Measurements from ENCODE around the gene POTEE.
"Not testable (repeated sequence)": the region's sequence is repeated elsewhere in the genome, so short reads cannot be mapped to it uniquely, and the experiment has no call there.

The POTEE gene

DNA sequence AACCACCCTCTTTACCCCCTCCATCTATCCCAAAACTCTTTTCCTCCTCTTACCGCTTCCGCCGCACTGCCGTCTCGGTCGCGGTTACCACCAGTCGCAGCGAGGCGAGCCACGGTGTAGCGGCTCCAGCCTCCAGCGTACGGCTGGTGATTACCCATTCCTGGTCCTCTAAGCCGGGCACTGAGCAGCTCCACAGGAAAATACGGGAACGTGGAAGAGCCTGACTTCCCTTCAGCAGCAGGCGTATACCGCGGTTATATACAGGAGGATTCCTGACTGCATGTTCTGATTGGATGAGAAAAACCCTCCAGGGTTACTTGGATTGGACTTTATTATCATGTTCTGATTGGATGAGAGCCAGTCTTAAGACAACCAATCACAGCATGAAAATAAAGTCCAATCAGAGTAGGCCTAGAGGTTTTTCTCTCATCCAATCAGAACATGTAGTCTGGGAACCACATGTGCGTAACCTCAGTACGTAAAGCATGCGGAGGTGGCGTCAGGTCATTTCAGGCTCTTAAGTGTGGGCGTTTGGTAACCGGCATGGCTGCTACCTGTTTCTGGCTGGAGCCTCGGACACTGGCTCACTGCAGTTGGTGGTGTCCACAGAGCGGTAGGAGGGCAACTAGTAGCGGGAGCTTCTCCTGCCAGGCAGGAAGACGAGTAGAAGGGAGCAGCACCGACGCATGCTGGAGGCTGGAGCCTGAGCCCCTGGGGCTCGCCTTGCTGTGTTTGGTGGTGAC lies at the start of gene POTEE:
POTEE (plus strand) TSS at position 507 of the 743 bp plus-strand sequence. CDS start 8,867 bp downstream, outside the sequence.
- DNase-seq; H3K27ac Mint-ChIP-seq; H3K27me3 Mint-ChIP-seq; H3K4me1 Mint-ChIP-seq; H3K36me3 Mint-ChIP-seq; H3K9me3 Mint-ChIP-seq; ATAC-seq (replicated peaks); H3K4me3 Mint-ChIP-seq: not testable (repeated sequence)

- not testable (repeated sequence) for H3K4me3 Mint-ChIP-seq; H3K4me1 Mint-ChIP-seq; DNase-seq; H3K27ac Mint-ChIP-seq; H3K9me3 Mint-ChIP-seq; H3K36me3 Mint-ChIP-seq; ATAC-seq (replicated peaks)
- peaks cover 8 to 18% of the 10 kb centered on the region in 2 donors for H3K27me3 Mint-ChIP-seq
Measured at GRCh38 chr2:131165562-131165961, 43.8 kb upstream of the POTEE start.

- no peak for DNase-seq
- H3K4me1 Mint-ChIP-seq = no peaks in the 10 kb centered on the region
- no peak for ATAC-seq (replicated peaks)
- H3K9me3 Mint-ChIP-seq = no peaks in the 10 kb centered on the region
- no peak overlapping the region for H3K27ac Mint-ChIP-seq
- H3K4me3 Mint-ChIP-seq = no peak overlapping the region
- H3K36me3 Mint-ChIP-seq = no peaks in the 10 kb centered on the region
- H3K27me3 Mint-ChIP-seq = peaks cover 8 to 30% of the 10 kb centered on the region in 2 donors
Measured at GRCh38 chr2:131168538-131168937, 40.8 kb upstream of the POTEE start.

DNA sequence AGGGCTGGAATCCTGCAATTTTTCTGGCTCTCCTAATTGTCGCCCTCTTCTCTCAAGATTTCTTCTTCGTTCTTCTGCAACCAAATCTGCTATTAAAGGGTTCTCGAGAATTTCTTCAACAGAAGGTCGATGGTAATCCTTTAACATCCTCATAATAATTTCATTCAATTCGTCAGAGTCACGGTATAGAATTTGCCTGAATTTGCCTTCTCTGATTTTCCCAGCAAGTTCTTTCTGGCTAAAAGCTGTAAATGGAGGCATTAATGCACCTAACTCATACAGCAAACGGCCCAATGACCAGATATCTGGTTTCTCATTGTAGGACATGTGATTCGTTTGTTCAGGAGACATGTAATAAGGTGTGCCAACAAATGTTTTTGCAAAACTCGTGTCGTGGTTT lies 31.3 kb upstream of the POTEE start:
- not testable (repeated sequence) for H3K27ac Mint-ChIP-seq, H3K36me3 Mint-ChIP-seq

DNA sequence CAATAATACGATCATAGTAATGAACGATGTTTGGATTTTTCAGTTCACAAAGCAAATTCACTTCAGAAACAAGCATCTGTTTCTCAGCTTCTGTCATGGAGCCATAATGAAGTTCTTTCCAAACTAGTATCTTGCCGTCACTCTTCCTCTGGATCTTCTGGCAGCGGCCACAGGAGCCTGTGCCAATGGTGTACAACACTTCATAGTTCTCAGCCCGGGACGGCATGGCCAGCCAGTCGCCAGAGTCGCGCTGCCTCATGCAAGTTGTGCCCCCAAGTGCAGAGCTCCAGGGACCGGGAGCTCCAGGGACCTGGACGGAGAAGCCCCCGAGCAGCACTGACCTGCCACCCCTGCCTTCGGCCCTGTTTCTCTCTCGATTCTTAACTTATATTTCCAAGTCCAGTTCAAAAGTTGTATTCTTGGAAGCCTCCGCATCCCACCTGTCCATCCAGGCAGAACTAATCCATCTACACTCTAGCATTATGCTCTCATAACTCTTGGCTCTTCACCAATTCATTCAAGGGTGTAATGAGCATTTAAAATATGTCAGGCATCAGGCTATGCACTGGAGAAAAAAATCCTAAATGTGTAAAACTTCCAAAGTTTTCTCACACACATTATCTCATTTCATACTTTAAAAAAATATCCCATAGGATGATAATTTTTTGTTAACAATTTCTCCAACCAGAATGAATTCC lies 30.5 kb upstream of the POTEE start:
- not testable (repeated sequence) for H3K36me3 Mint-ChIP-seq; DNase-seq; H3K27ac Mint-ChIP-seq; ATAC-seq (replicated peaks); H3K4me1 Mint-ChIP-seq; H3K4me3 Mint-ChIP-seq; H3K9me3 Mint-ChIP-seq
- peaks cover 37 to 40% of the 10 kb centered on the region in 2 donors for H3K27me3 Mint-ChIP-seq

More for the DNA sequence above, 31.3 kb upstream of the POTEE start:
- not testable (repeated sequence) for DNase-seq; ATAC-seq (replicated peaks); H3K9me3 Mint-ChIP-seq; H3K4me3 Mint-ChIP-seq; H3K4me1 Mint-ChIP-seq
- peaks cover 36 to 39% of the 10 kb centered on the region in 2 donors for H3K27me3 Mint-ChIP-seq

DNA sequence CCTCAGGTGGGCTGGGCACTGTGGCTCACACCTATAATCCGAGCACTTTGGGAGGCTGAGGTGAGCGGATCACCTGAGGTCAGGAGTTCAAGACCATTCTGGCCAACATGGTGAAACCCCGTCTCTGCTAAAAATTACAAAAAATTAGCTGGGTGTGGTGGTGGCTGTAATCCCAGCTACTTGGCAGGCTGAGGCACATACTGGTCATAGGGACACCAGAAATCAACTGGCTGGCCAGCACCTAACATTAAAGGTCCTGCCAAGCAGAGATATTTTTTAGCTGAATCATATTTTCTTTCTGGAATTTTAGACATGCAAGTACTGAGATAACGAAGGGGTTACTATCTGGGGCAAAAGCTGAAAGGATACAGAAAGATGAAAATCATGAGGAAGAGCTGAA lies 27.9 kb upstream of the POTEE start:
- H3K27ac Mint-ChIP-seq; ATAC-seq (replicated peaks); DNase-seq; H3K36me3 Mint-ChIP-seq; H3K4me1 Mint-ChIP-seq; H3K9me3 Mint-ChIP-seq; H3K4me3 Mint-ChIP-seq: not testable (repeated sequence)
- peaks cover 25 to 33% of the 10 kb centered on the region in 2 donors for H3K27me3 Mint-ChIP-seq

DNA sequence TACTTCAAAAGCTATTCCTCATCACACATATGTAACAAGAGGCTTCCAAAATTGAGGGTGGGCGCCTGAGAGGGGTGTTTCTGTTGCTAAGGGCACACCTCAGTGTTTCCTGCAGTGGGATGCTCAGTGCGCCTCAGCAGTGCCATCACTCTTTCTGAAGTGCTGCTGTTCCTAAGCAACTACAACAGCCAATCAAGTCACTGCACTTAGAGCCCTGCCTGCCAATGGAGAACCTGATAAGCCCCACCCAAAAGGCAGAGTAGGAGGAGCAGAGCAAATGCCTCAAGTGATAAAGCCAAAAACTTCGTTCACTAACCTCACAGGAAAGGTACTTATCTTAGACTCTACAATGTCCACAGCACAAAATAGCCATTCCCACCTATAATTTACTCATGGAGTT lies 15.9 kb upstream of the POTEE start:
- not testable (repeated sequence) for H3K4me3 Mint-ChIP-seq; H3K36me3 Mint-ChIP-seq; H3K4me1 Mint-ChIP-seq; ATAC-seq (replicated peaks); H3K27ac Mint-ChIP-seq; H3K9me3 Mint-ChIP-seq; DNase-seq
- H3K27me3 Mint-ChIP-seq = peaks cover 5 to 15% of the 10 kb centered on the region in 2 donors

DNA sequence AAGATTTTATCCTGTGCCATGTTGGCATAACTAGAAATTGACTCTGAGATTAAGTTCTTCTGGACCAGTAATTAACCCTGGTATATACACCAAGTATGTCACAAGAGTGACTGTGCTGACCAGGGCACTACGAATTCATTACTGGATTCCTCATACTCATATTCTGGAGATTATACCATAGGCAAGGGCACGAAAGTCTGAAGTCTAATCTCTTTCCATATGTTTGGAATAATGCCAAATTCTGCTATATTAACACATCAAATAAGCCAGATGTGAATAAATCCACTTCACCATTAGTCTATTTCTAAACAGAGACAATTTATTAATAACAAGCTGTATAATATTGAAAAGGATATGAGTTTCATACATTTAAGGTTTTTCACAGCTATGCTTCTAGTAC lies 13.2 kb upstream of the POTEE start:
- H3K4me3 Mint-ChIP-seq; H3K4me1 Mint-ChIP-seq; DNase-seq; ATAC-seq (replicated peaks); H3K9me3 Mint-ChIP-seq; H3K27ac Mint-ChIP-seq; H3K27me3 Mint-ChIP-seq; H3K36me3 Mint-ChIP-seq: not testable (repeated sequence)

DNA sequence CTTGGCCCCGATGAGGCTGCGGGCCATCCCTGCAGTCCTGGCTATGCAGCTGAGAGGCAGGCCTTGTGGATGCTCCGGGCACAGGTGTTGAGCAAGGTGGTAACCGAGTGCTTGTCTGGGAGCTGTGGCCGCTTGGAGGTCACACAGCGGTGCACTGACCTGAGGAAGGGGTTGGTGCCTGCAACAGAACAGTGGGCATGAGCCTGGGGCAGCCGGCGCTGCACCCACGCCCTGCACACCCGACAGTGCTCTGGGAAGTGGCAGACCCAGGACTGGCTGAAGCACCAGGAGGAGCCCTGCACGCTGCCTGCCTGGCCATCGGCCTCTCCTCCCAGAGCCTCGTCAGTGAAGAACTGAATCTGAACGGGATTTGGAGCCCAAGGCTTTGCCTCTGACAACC lies 8.2 kb upstream of the POTEE start:
- no peaks in the 10 kb centered on the region for H3K9me3 Mint-ChIP-seq
- ATAC-seq (replicated peaks) (no peak), DNase-seq (no peak)
- H3K4me3 Mint-ChIP-seq = no peak overlapping the region
- no peaks in the 10 kb centered on the region for H3K36me3 Mint-ChIP-seq
- H3K27me3 Mint-ChIP-seq = peaks cover 0 to 4% of the 10 kb centered on the region in 2 donors
- no peaks in the 10 kb centered on the region for H3K4me1 Mint-ChIP-seq
- H3K27ac Mint-ChIP-seq = no peak overlapping the region

DNA sequence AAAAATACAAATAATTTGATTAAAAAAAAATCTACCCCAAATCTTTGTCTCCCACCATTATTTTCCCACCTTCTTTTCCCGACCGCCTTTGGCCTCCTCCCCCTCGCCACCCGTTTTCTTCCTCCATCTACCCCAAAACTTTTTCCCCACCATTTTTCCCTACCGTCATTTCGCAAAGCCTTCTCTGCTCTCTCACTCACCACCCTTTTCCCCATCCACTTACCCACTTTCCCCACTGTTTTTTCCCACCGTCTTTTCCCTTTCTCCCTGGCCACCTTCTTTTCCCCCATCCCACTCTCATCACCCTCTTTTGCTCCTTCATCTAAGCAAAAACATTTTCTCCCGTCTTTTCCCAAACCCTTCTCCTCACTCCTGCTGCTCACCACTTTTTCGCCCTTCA lies 1.5 kb upstream of the POTEE start:
- not testable (repeated sequence) for ATAC-seq (replicated peaks); DNase-seq; H3K4me3 Mint-ChIP-seq; H3K27ac Mint-ChIP-seq; H3K36me3 Mint-ChIP-seq; H3K4me1 Mint-ChIP-seq; H3K9me3 Mint-ChIP-seq; H3K27me3 Mint-ChIP-seq

DNA sequence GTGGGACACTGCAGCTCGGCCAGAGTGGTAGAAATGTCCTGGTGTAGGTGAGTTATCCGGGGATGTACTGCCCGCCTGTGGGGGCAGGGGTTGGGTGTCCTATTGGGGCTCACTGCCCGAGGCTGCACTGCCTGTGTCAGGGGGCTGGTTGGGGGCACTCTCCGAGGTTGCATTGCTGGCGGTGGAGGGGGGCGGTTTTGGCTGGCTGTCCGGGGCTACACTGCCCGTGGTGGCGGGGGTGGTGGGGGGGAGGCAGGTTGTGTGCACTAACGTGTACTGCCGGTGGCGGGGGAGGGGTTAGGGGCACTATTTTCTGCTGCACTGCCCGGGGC lies 403 bp downstream of the POTEE start:
- not testable (repeated sequence) for H3K36me3 Mint-ChIP-seq; H3K9me3 Mint-ChIP-seq; H3K27ac Mint-ChIP-seq; DNase-seq; H3K4me3 Mint-ChIP-seq; H3K4me1 Mint-ChIP-seq; ATAC-seq (replicated peaks); H3K27me3 Mint-ChIP-seq

- H3K4me1 Mint-ChIP-seq; H3K36me3 Mint-ChIP-seq; ATAC-seq (replicated peaks); H3K9me3 Mint-ChIP-seq; H3K27ac Mint-ChIP-seq; H3K27me3 Mint-ChIP-seq; H3K4me3 Mint-ChIP-seq; DNase-seq: not testable (repeated sequence)
Measured at GRCh38 chr2:131210434-131211211, 1.3 kb downstream of the POTEE start.

DNA sequence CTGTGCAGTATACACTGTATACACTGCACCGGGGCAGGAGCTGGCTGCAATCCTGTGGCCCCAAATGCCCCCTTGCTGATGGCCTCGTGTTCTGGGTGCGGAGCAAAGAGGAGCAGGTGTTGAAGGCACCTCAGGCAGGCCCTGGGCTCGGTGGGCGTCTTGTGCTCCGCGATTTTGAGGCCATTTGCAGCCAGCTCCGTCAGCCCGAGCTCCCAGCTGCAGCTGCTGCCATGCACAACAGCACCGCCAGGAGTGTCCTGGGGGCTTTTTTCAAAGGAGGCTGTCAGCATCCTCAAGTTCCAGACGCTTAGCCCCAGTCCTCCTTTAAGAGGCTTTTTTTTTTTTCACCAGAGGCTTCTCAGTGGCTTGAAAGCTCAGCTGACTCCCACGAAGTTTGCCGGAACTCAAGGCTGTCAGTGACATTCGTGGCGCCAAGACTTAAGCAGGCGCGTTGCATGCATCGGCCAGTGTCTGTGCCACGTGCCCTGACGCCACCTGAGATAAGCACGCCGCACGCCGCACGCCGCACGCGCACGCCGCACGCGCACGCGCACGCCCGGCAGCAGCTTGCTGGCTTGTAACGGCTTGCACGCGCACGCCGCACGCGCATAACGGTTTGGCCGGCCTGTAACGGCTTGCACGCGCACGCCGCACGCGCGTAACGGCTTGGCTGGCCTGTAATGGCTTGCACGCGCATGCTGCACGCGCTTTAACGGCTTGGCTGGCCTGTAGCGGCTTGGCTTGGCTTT lies 8.1 kb downstream of the POTEE start:
- H3K9me3 Mint-ChIP-seq; H3K4me1 Mint-ChIP-seq; ATAC-seq (replicated peaks); H3K27me3 Mint-ChIP-seq; DNase-seq; H3K36me3 Mint-ChIP-seq; H3K4me3 Mint-ChIP-seq; H3K27ac Mint-ChIP-seq: not testable (repeated sequence)

All from stimulated activated naive B cell treated with anti-CD40 and anti-IgM and Interleukin-4, amounts not matched to agents 10 μg/mL and 1 μg/mL and 100 μg/mL, for 72 hours (primary cell).